Endothelial cell of umbilical vein (primary cell): ENCODE data around the gene NEMP1. TPM values are rescaled to one million over a fixed set of nuclear protein-coding genes. Genes with fewer than 3 reads are reported as not detected.

Experiments used
- BruUV-seq: library from RNA; stranded (reverse); fragments of 400-500 nt; replicated peaks from 2 replicates; lab custom pipeline; 2021; lab: Mats Ljungman, UMichigan
- CTCF ChIA-PET: fragments of 300-600, 350-600 bp; sonication (Branson Sonifier 250); formaldehyde crosslinking; loops from one replicate; lab custom pipeline; 2021; ENCODE audit warnings: antibody characterized with exemption, inconsistent platforms; lab: Charles Lee
- POLR2A ChIA-PET: fragments of 300-600, 350-600 bp; sonication (Branson Sonifier 250); formaldehyde crosslinking; loops from one replicate; lab custom pipeline; 2021; ENCODE audit warnings: antibody characterized with exemption, inconsistent platforms; lab: Charles Lee
- DNase-seq: peaks from one replicate; pipeline ENCODE4 v3.0.0-alpha.2; 2011; ENCODE audit warnings: low read depth, low spot score
- FAIRE-seq: peaks from 2 replicates; lab custom pipeline; 2011; peaks lifted over from hg19 to GRCh38; lab: Jason Lieb, UNC
- H2AFZ ChIP-seq: 2 replicates; pipeline ENCODE4 v1.6.0; 2012; ENCODE audit warnings: low read depth, low read length, control low read depth, inconsistent platforms
- H3K27ac ChIP-seq: 2 replicates; pipeline ENCODE4 v1.5.1; 2011; ENCODE audit warnings: low read depth, mild to moderate bottlenecking, control low read depth, low read length, moderate library complexity; ENCODE audit not compliant: insufficient read depth
- H3K27me3 ChIP-seq, 2 experiments: 2 replicates each; pipeline versions ENCODE4 v1.6.0 to v1.6.1; 2011; ENCODE audit warnings: low read length in 2 of 2, mixed read lengths in 1 of 2; ENCODE audit not compliant: control insufficient read depth in 2 of 2, insufficient read depth in 2 of 2
- H3K36me3 ChIP-seq, 2 experiments: 2 replicates in 1 of 2; 3 replicates in 1 of 2; pipeline ENCODE4 v1.5.1; 2011; ENCODE audit warnings: low read length in 2 of 2, mild to moderate bottlenecking in 1 of 2, moderate library complexity in 1 of 2; ENCODE audit not compliant: control insufficient read depth in 2 of 2, insufficient read depth in 2 of 2; ENCODE audit errors: extremely low read depth in 1 of 2
- H3K4me1 ChIP-seq: 3 replicates; pipeline ENCODE4 v1.5.1; 2011; ENCODE audit warnings: mild to moderate bottlenecking, low read length; ENCODE audit not compliant: control insufficient read depth, insufficient read depth; ENCODE audit errors: extremely low read depth
- H3K4me2 ChIP-seq: 2 replicates; pipeline ENCODE4 v1.6.1; 2011; ENCODE audit warnings: low read length, control low read depth, mixed read lengths; ENCODE audit not compliant: insufficient read depth
- H3K4me3 ChIP-seq, 3 experiments: fragments of 200-600 bp in 1 of 3; sonication (generic), shearing (Covaris generic) in 1 of 3; replicated peaks in 1 of 3; 2 replicates each; pipeline ENCODE4 v1.5.1; 2011 to 2016; ENCODE audit warnings: control low read depth in 3 of 3, low read length in 3 of 3, mild to moderate bottlenecking in 2 of 3, inconsistent platforms in 1 of 3, low read depth in 1 of 3, moderate library complexity in 1 of 3; ENCODE audit not compliant: insufficient read depth in 1 of 3
- H3K79me2 ChIP-seq: 2 replicates; pipeline ENCODE4 v1.6.0; 2012; ENCODE audit warnings: low read length, inconsistent platforms; ENCODE audit not compliant: control insufficient read depth, insufficient read depth
- H3K9ac ChIP-seq: replicated peaks from 2 replicates; pipeline ENCODE3; 2011; ENCODE audit warnings: low read length, control low read depth; ENCODE audit not compliant: insufficient read depth; ENCODE audit errors: extremely low read depth
- H3K9me1 ChIP-seq: replicated peaks from 3 replicates; pipeline ENCODE4 v1.6.0; 2011; ENCODE audit warnings: mild to moderate bottlenecking, low read length; ENCODE audit not compliant: control insufficient read depth, insufficient read depth; ENCODE audit errors: extremely low read depth
- H3K9me3 ChIP-seq: replicated peaks from 2 replicates; pipeline ENCODE4 v1.5.1; 2012; ENCODE audit warnings: low read length, inconsistent platforms; ENCODE audit not compliant: control insufficient read depth, insufficient read depth
- H4K20me1 ChIP-seq: replicated peaks from 2 replicates; pipeline ENCODE3; 2011; ENCODE audit warnings: mild to moderate bottlenecking, low read length; ENCODE audit not compliant: control insufficient read depth, insufficient read depth; ENCODE audit errors: extremely low read depth
- EZH2 ChIP-seq: IDR thresholded peaks from 2 replicates; pipeline ENCODE4 v1.6.1; 2012; ENCODE audit warnings: borderline replicate concordance, low read depth, mild to moderate bottlenecking, moderate library complexity, low read length, inconsistent platforms; ENCODE audit not compliant: severe bottlenecking
- JUN ChIP-seq: IDR thresholded peaks from 2 replicates; pipeline ENCODE4 v1.6.1; 2011; ENCODE audit warnings: borderline replicate concordance, low read depth; ENCODE audit not compliant: insufficient read length, insufficient read depth
- MAX ChIP-seq: IDR thresholded peaks from 2 replicates; pipeline ENCODE4 v1.6.1; 2011; ENCODE audit not compliant: insufficient read depth, insufficient read length
- MYC ChIP-seq: IDR thresholded peaks from one replicate; pipeline ENCODE4 v1.6.1; 2011; ENCODE audit warnings: mild to moderate bottlenecking, low read depth, low read length
- POLR2A ChIP-seq: IDR thresholded peaks from 2 replicates; pipeline ENCODE4 v1.6.1; 2012; ENCODE audit warnings: low read depth, mild to moderate bottlenecking, control low read depth, low read length
- POLR2AphosphoS5 ChIP-seq: IDR thresholded peaks from 2 replicates; pipeline ENCODE4 v1.6.1; 2012; ENCODE audit warnings: low read depth, mild to moderate bottlenecking, control low read depth, low read length, moderate library complexity; ENCODE audit not compliant: insufficient read depth
- dilution Hi-C: fragments of 300-500 bp; cut with MboI; formaldehyde crosslinking; loops from one replicate; pipeline ENCODE4 v1.15.0; 2019; ENCODE audit warnings: low sequenced_read_pairs; ENCODE audit not compliant: extremely low pct_ligation_motif_present
- intact Hi-C: fragments of 100-400 bp; cut with micrococcal nuclease; formaldehyde crosslinking; loops from one replicate; pipeline ENCODE4 v1.10.0; 2022
- polyA plus RNA-seq, 4 experiments: library from polyadenylated mRNA; depleted of rRNA in 3 of 4; stranded (reverse) in 3 of 4; unstranded in 1 of 4; fragments of >200 nt; gene quantifications; 2 replicates each; pipeline versions ENCODE4 v1.2.1 to v1.2.3, GENCODE V29; 2011 to 2012; ENCODE audit warnings: missing spikeins in 1 of 4
- total RNA-seq: library from RNA; stranded (reverse); gene quantifications from 2 replicates; pipeline ENCODE4 v1.2.3, GENCODE V29; 2021
- TF ChIP-seq, protein P1 (sequence below), 2 donors: IDR thresholded peaks; 1 replicate in 1 of 2; 2 replicates in 1 of 2; pipeline ENCODE4 v1.5.1; 2011; ENCODE audit warnings: low read length in 2 of 2, mild to moderate bottlenecking in 2 of 2, moderate library complexity in 2 of 2, control low read depth in 1 of 2, inconsistent platforms in 1 of 2, low read depth in 1 of 2; ENCODE audit not compliant: insufficient read depth in 1 of 2; ENCODE audit errors: extremely low read depth in 1 of 2

NEMP1 gene
- total and polyA plus RNA-seq, 2 donors (not counting 3 experiments of a cell fraction or from before 2014, with no cell fraction given): 10.8 to 21.5 TPM

GRCh38 chr12:57051011-57051410 is 27.6 kb downstream of the NEMP1 start:
- H3K4me2 ChIP-seq: no peak overlapping the region
- H3K27ac ChIP-seq: no peak overlapping the region
- CTCF ChIA-PET: interaction anchor here (0.6 to 1.9 kb wide), 6 partner anchors 9 to 287 kb away, joined by 4 to 8 read pairs (median 5); partner anchors contain the start of gene HSD17B6
- H3K9me1 ChIP-seq: no peaks in the 10 kb centered on the region
- no peak overlapping the region for H2AFZ ChIP-seq
- H3K9me3 ChIP-seq: no peaks in the 10 kb centered on the region
- FAIRE-seq: no peak
- H4K20me1 ChIP-seq: no peaks in the 10 kb centered on the region
- dilution Hi-C loops (no loop called here), intact Hi-C loops (no loop called here)
- TF ChIP-seq, protein P1, sequence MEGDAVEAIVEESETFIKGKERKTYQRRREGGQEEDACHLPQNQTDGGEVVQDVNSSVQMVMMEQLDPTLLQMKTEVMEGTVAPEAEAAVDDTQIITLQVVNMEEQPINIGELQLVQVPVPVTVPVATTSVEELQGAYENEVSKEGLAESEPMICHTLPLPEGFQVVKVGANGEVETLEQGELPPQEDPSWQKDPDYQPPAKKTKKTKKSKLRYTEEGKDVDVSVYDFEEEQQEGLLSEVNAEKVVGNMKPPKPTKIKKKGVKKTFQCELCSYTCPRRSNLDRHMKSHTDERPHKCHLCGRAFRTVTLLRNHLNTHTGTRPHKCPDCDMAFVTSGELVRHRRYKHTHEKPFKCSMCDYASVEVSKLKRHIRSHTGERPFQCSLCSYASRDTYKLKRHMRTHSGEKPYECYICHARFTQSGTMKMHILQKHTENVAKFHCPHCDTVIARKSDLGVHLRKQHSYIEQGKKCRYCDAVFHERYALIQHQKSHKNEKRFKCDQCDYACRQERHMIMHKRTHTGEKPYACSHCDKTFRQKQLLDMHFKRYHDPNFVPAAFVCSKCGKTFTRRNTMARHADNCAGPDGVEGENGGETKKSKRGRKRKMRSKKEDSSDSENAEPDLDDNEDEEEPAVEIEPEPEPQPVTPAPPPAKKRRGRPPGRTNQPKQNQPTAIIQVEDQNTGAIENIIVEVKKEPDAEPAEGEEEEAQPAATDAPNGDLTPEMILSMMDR (IDR thresholded peaks at IDR 0.05; ENCODE audit: extremely low read depth in 1 of 2, insufficient read depth in 1 of 2, low read depth in 1 of 2, low read length in 2 of 2): no peak
- H3K27me3 ChIP-seq: peaks cover 5% of the 10 kb centered on the region in 2 experiments
- no peaks in the 10 kb centered on the region for H3K36me3 ChIP-seq
- no peaks in the 10 kb centered on the region for H3K79me2 ChIP-seq
- H3K4me3 ChIP-seq: no peak overlapping the region
- no TSS peak for BruUV-seq
- no peaks in the 10 kb centered on the region for H3K4me1 ChIP-seq
- DNase-seq: no peak
- POLR2A ChIA-PET: no interaction called here
- H3K9ac ChIP-seq: no peak overlapping the region

DNA sequence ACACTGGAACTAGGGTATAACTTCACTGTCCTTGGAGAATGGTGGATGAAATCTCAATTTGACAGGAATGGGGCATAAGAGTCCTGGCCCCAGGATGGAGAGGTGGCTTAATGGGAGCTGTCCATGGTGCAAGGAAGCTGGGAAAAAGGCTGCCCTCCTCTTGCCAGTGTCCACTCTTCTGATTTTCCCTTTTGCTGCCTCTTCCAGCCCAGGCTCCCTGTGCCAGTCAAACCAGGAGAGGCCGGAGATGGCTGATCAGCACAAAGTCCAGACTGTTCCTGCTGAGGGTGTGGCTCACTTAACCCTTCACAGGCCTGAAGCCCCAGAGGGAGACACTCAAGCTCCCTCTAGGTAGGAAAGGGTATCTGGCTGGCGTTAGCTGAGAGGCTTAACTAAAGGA is 28.7 kb downstream of the NEMP1 start, which contains the start of gene MYO1A:
Gene MYO1A (minus strand): TSS at position 240 of the 400 bp plus-strand sequence. CDS start 1,806 bp downstream, outside the sequence.
- Histone ChIP-seq H2AFZ (no peak within 1 kb of the TSS), H3K27ac (no peak within 1 kb of the TSS), H3K4me2 (no peak within 1 kb of the TSS), H3K9me3 (no peaks in the 10 kb centered on the region), H3K9ac (no peak within 1 kb of the TSS), H3K79me2 (no peaks in the 10 kb centered on the region), H4K20me1 (no peaks in the 10 kb centered on the region), H3K4me3 (no peak within 1 kb of the TSS), H3K9me1 (no peaks in the 10 kb centered on the region), H3K4me1 (no peaks in the 10 kb centered on the region), H3K36me3 (no peaks in the 10 kb centered on the region), H3K27me3 (peaks cover 5 to 9% of the 10 kb centered on the region in 2 experiments)
- BruUV-seq: no TSS peak
- ChIA-PET CTCF (interaction anchor here (0.6 to 1.9 kb wide), 6 partner anchors 10 to 62 kb away, joined by 3 to 8 read pairs (median 3); no protein-coding TSS in a partner anchor), POLR2A (no interaction called here)
- TF ChIP-seq MAX: no peak
- TF ChIP-seq JUN: no peak
- no peak for TF ChIP-seq EZH2
- no peak for TF ChIP-seq POLR2A
- TF ChIP-seq POLR2AphosphoS5: no peak
- TF ChIP-seq MYC: no peak
- DNase-seq: no peak
- FAIRE-seq: no peak
- intact Hi-C loops (no loop called here), dilution Hi-C loops (no loop called here)
